NCI-H1092 treated with DMSO at 0.1 percent for 48 hours (cell line): ENCODE results near the gene NMU.
A peak's percentile ranks its signal among the peaks of the same experiment; 100 is the strongest.
"Not testable (repeated sequence)": the region's sequence is repeated elsewhere in the genome, so short reads cannot be mapped to it uniquely, and the experiment has no call there.

Experiments used
- DNase-seq: peaks from one replicate; lab custom pipeline; 2025; lab: John Stamatoyannopoulos, UW

NMU gene

GRCh38 chr4:55560096-55560495 lies 76.0 kb downstream of the NMU start:
- no peak for DNase-seq

- no peak for DNase-seq
Observed at GRCh38 chr4:55554453-55555030, 81.6 kb downstream of the NMU start.

GRCh38 chr4:55553441-55554201 lies 82.5 kb downstream of the NMU start:
- DNase-seq: no peak

GRCh38 chr4:55551964-55552363 lies 84.1 kb downstream of the NMU start:
- DNase-seq: not testable (repeated sequence)

GRCh38 chr4:55549888-55550287 lies 86.2 kb downstream of the NMU start:
- no peak for DNase-seq

- no peak for DNase-seq
Observed at GRCh38 chr4:55547918-55548317, 88.2 kb downstream of the NMU start.

- DNase-seq: no peak
Observed at GRCh38 chr4:55547466-55547770, 88.7 kb downstream of the NMU start.

GRCh38 chr4:55546756-55547465 lies 89.2 kb downstream of the NMU start, which contains the start of gene CLOCK:
Gene CLOCK, minus strand, starts transcription at chr4:55546909. Its CDS starts 64,124 bp downstream, at chr4:55482785.
- DNase-seq: peak; percentile 90

GRCh38 chr4:55546506-55546755 lies 89.7 kb downstream of the NMU start:
- no peak for DNase-seq

GRCh38 chr4:55545641-55546505 lies 90.2 kb downstream of the NMU start:
- DNase-seq: peak; percentile 85
